GM19239 (cell line): ENCODE data around the gene NCKAP5.
"Not testable (repeated sequence)": the region's sequence is repeated elsewhere in the genome, so short reads cannot be mapped to it uniquely, and the experiment has no call there.

Experiments
- DNase-seq: peaks from one replicate; pipeline ENCODE4 v3.0.0; 2011; ENCODE audit warnings: low spot score; ENCODE audit not compliant: insufficient read length
- FAIRE-seq: peaks from 2 replicates; lab custom pipeline; 2011; peaks lifted over from hg19 to GRCh38; lab: Jason Lieb, UNC

Gene NCKAP5

GRCh38 chr2:132813422-132813821 lies 754.8 kb downstream of the NCKAP5 start:
- DNase-seq = no peak
- no peak for FAIRE-seq

- DNase-seq = no peak
- FAIRE-seq = no peak
These were observed 756.9 kb downstream of the NCKAP5 start for GRCh38 chr2:132811148-132811915.

- not testable (repeated sequence) for DNase-seq, FAIRE-seq
These were observed 758.3 kb downstream of the NCKAP5 start for GRCh38 chr2:132809962-132810361.

- FAIRE-seq (no peak), DNase-seq (no peak)
These were observed 764.2 kb downstream of the NCKAP5 start for GRCh38 chr2:132804051-132804450.

- DNase-seq = no peak
- FAIRE-seq = no peak
These were observed 769.9 kb downstream of the NCKAP5 start for GRCh38 chr2:132798341-132798740.

- FAIRE-seq (no peak), DNase-seq (no peak)
These were observed 770.7 kb downstream of the NCKAP5 start for GRCh38 chr2:132797556-132797955.

- FAIRE-seq (no peak), DNase-seq (no peak)
These were observed 771.2 kb downstream of the NCKAP5 start for GRCh38 chr2:132797071-132797470.

GRCh38 chr2:132795220-132795619 lies 773.0 kb downstream of the NCKAP5 start:
- FAIRE-seq (no peak), DNase-seq (no peak)

- DNase-seq = no peak
- no peak for FAIRE-seq
These were observed 774.7 kb downstream of the NCKAP5 start for GRCh38 chr2:132793532-132793931.

GRCh38 chr2:132790207-132790785 lies 778.0 kb downstream of the NCKAP5 start:
- no peak for DNase-seq
- no peak for FAIRE-seq

GRCh38 chr2:132789066-132789465 lies 779.2 kb downstream of the NCKAP5 start:
- FAIRE-seq = no peak
- no peak for DNase-seq

- no peak for DNase-seq
- FAIRE-seq = no peak
These were observed 779.9 kb downstream of the NCKAP5 start for GRCh38 chr2:132788310-132788838.

GRCh38 chr2:132783883-132784282 lies 784.4 kb downstream of the NCKAP5 start:
- DNase-seq = no peak
- no peak for FAIRE-seq

- FAIRE-seq = no peak
- no peak for DNase-seq
These were observed 786.0 kb downstream of the NCKAP5 start for GRCh38 chr2:132782176-132782783.

GRCh38 chr2:132780651-132781050 lies 787.6 kb downstream of the NCKAP5 start:
- DNase-seq = no peak
- FAIRE-seq = no peak

GRCh38 chr2:132779206-132779721 lies 789.0 kb downstream of the NCKAP5 start:
- no peak for FAIRE-seq
- DNase-seq = no peak

GRCh38 chr2:132776287-132776686 lies 792.0 kb downstream of the NCKAP5 start:
- FAIRE-seq = no peak
- DNase-seq = no peak

- DNase-seq (no peak), FAIRE-seq (no peak)
These were observed 794.1 kb downstream of the NCKAP5 start for GRCh38 chr2:132774189-132774588.

- DNase-seq = no peak
- FAIRE-seq = no peak
These were observed 794.9 kb downstream of the NCKAP5 start for GRCh38 chr2:132773331-132773730.

- DNase-seq (no peak), FAIRE-seq (no peak)
These were observed 795.9 kb downstream of the NCKAP5 start for GRCh38 chr2:132772340-132772739.

GRCh38 chr2:132766573-132766972 lies 801.7 kb downstream of the NCKAP5 start:
- FAIRE-seq (no peak), DNase-seq (no peak)
